HEK293 (cell line): ENCODE data around the gene MAP7D1.
A peak's percentile ranks its signal among the peaks of the same experiment; 100 is the strongest.

Experiments used
- CTCF ChIA-PET: fragments of 350-600 bp; formaldehyde crosslinking; extraction: SDS; loops from one replicate; lab custom pipeline; 2021; ENCODE audit warnings: antibody characterized with exemption; lab: Yijun Ruan, JAX
- POLR2A ChIA-PET: fragments of 300-600 bp; formaldehyde crosslinking; extraction: SDS; loops from one replicate; lab custom pipeline; 2020; ENCODE audit warnings: antibody characterized with exemption, inconsistent platforms; lab: Yijun Ruan, JAX
- H3K27ac ChIP-seq: fragments of 200-500 bp; sonication (Bioruptor generic); 2 replicates; pipeline ENCODE4 v1.5.1; 2014; ENCODE audit warnings: low read depth, low read length, control low read depth, inconsistent platforms; ENCODE audit errors: extremely low read depth
- H3K36me3 ChIP-seq, 2 experiments: fragments of 200-500 bp in 1 of 2; sonication (Bioruptor generic) in 1 of 2; 1 replicate in 1 of 2; 2 replicates in 1 of 2; pipeline ENCODE4 v1.5.1; 2014 to 2017; ENCODE audit warnings: inconsistent platforms in 2 of 2, low read length in 2 of 2; ENCODE audit not compliant: control insufficient read depth in 2 of 2, insufficient read depth in 1 of 2
- H3K4me1 ChIP-seq: fragments of 200-500 bp; sonication (Bioruptor generic); 2 replicates; pipeline ENCODE4 v1.5.1; 2014; ENCODE audit warnings: mild to moderate bottlenecking, low read length, inconsistent platforms; ENCODE audit not compliant: control insufficient read depth, insufficient read depth
- H3K4me3 ChIP-seq: 2 replicates; pipeline ENCODE4 v1.5.1; 2011; ENCODE audit warnings: low read depth, mild to moderate bottlenecking, control low read depth, low read length, moderate library complexity
- H3K9me3 ChIP-seq: fragments of 200-500 bp; sonication (Bioruptor generic); 2 replicates; pipeline ENCODE4 v1.5.1; 2014; ENCODE audit warnings: low read depth, low read length, inconsistent platforms; ENCODE audit not compliant: control insufficient read depth, insufficient read depth
- EGR2 ChIP-seq: fragments of 450-650 bp; formaldehyde crosslinking; IDR thresholded peaks from 2 replicates; pipeline ENCODE4 v1.5.1; 2016; ENCODE audit warnings: low read depth, missing biosample characterization, missing genetic modification characterization
- ELK4 ChIP-seq: IDR thresholded peaks from 2 replicates; pipeline ENCODE4 v1.6.1; 2011; ENCODE audit warnings: mild to moderate bottlenecking, low read depth, low read length, borderline replicate concordance
- KLF9 ChIP-seq: fragments of 450-650 bp; formaldehyde crosslinking; IDR thresholded peaks from 2 replicates; pipeline ENCODE4 v1.5.1; 2016; ENCODE audit warnings: missing biosample characterization, missing genetic modification characterization, low read depth
- MZF1 ChIP-seq: fragments of 450-650 bp; formaldehyde crosslinking; IDR thresholded peaks from 2 replicates; pipeline ENCODE4 v1.5.1; 2017; ENCODE audit warnings: missing biosample characterization, missing genetic modification characterization, borderline replicate concordance
- OSR2 ChIP-seq: fragments of 450-650 bp; formaldehyde crosslinking; IDR thresholded peaks from 2 replicates; pipeline ENCODE4 v1.5.1; 2016; ENCODE audit warnings: missing biosample characterization, missing genetic modification characterization
- PRDM1 ChIP-seq: fragments of 450-650 bp; formaldehyde crosslinking; IDR thresholded peaks from 2 replicates; pipeline ENCODE4; 2016; ENCODE audit warnings: missing biosample characterization, missing genetic modification characterization
- SP2 ChIP-seq: fragments of 450-650 bp; formaldehyde crosslinking; IDR thresholded peaks from 2 replicates; pipeline ENCODE4 v1.5.1; 2016; ENCODE audit warnings: missing biosample characterization, missing genetic modification characterization
- YY2 ChIP-seq: fragments of 450-650 bp; formaldehyde crosslinking; IDR thresholded peaks from 2 replicates; pipeline ENCODE4 v1.5.1; 2016; ENCODE audit warnings: missing biosample characterization, missing genetic modification characterization
- ZFP3 ChIP-seq: fragments of 450-650 bp; formaldehyde crosslinking; IDR thresholded peaks from 2 replicates; pipeline ENCODE4 v1.5.1; 2016; ENCODE audit warnings: low read depth, missing biosample characterization, missing genetic modification characterization
- ZNF274 ChIP-seq, 2 experiments: fragments of 200-500 bp in 1 of 2; fragments of 450-650 bp in 1 of 2; sonication (Bioruptor generic) in 1 of 2; formaldehyde crosslinking in 1 of 2; IDR thresholded peaks; 2 replicates each; pipeline versions ENCODE4 v1.5.1 to v1.6.1; 2014 to 2016; ENCODE audit warnings: borderline replicate concordance in 1 of 2, inconsistent platforms in 1 of 2, low read length in 1 of 2, missing biosample characterization in 1 of 2, missing genetic modification characterization in 1 of 2
- ZNF280D ChIP-seq: fragments of 450-650 bp; formaldehyde crosslinking; IDR thresholded peaks from 2 replicates; pipeline ENCODE4 v1.5.1; 2016; ENCODE audit warnings: missing biosample characterization, missing genetic modification characterization
- ZNF398 ChIP-seq: fragments of 450-650 bp; formaldehyde crosslinking; IDR thresholded peaks from 2 replicates; pipeline ENCODE4 v1.5.1; 2017; ENCODE audit warnings: missing biosample characterization, missing genetic modification characterization
- ZNF433 ChIP-seq: fragments of 450-650 bp; formaldehyde crosslinking; IDR thresholded peaks from 2 replicates; pipeline ENCODE4 v1.5.1; 2016; ENCODE audit warnings: missing biosample characterization, missing genetic modification characterization, low read depth
- ZNF555 ChIP-seq: fragments of 450-650 bp; formaldehyde crosslinking; conservative IDR thresholded peaks from 2 replicates; pipeline ENCODE4 v1.5.1; 2017; ENCODE audit warnings: missing biosample characterization, mild to moderate bottlenecking, missing genetic modification characterization, inconsistent platforms
- ZSCAN5A ChIP-seq: fragments of 450-650 bp; formaldehyde crosslinking; IDR thresholded peaks from 2 replicates; pipeline ENCODE4 v1.5.1; 2016; ENCODE audit warnings: missing biosample characterization, missing genetic modification characterization

Gene MAP7D1

GRCh38 chr1:36119456-36119855, 36.5 kb upstream of the MAP7D1 start (continued):
- TF ChIP-seq ELK4 (no peak), ZNF555 (tag by site-specific recombination) (no peak), KLF9 (tag by site-specific recombination) (no peak), ZNF280D (tag by site-specific recombination) (no peak), ZSCAN5A (no peak), OSR2 (no peak)

GRCh38 chr1:36122062-36123030, 33.6 kb upstream of the MAP7D1 start:
- POLR2A ChIA-PET: no interaction called here
- H3K36me3 ChIP-seq: no peaks in the 10 kb centered on the region
- H3K27ac ChIP-seq: no peak overlapping the region
- no peaks in the 10 kb centered on the region for H3K9me3 ChIP-seq
- CTCF ChIA-PET: interaction anchor here (1.4 kb wide), 1 partner anchor 12 kb away, joined by 8 read pairs; no protein-coding TSS in a partner anchor
- no peak for TF ChIP-seq ZNF433 (tag by site-specific recombination)
- 0 out of 2 replicates have a peak, but pooled peaks have one; percentile 5 for TF ChIP-seq SP2
- TF ChIP-seq EGR2 (tag by site-specific recombination): peak; percentile 51; the same call in 1 of the 2 replicates
- 0 out of 2 replicates have a peak, but pooled peaks have one; percentile 14 for TF ChIP-seq ZNF398 (tag by site-specific recombination)
- no peak overlapping the region for H3K4me3 ChIP-seq
- no peaks in the 10 kb centered on the region for H3K4me1 ChIP-seq

GRCh38 chr1:36123356-36123755, 32.6 kb upstream of the MAP7D1 start:
- CTCF ChIA-PET: interaction anchor here (1.4 kb wide), 1 partner anchor 11 kb away, joined by 8 read pairs; no protein-coding TSS in a partner anchor
- Histone ChIP-seq H3K4me1 (no peaks in the 10 kb centered on the region), H3K9me3 (no peaks in the 10 kb centered on the region), H3K4me3 (no peak overlapping the region), H3K36me3 (no peaks in the 10 kb centered on the region), H3K27ac (no peak overlapping the region)
- TF ChIP-seq YY2 (tag by site-specific recombination) (no peak), ZNF274 (IDR thresholded peaks at IDR 0.05; ENCODE audit: low read length) (no peak), ZNF274 (tag by site-specific recombination; IDR thresholded peaks at IDR 0.05; ENCODE audit: borderline replicate concordance) (no peak), PRDM1 (peak; percentile 36; the same call in 1 of the 2 replicates), ZFP3 (tag by site-specific recombination) (0 out of 2 replicates have a peak, but pooled peaks have one; percentile 32), MZF1 (tag by site-specific recombination) (no peak)
- POLR2A ChIA-PET: no interaction called here
